GM04504 (cell line): Measurements from ENCODE around the gene CXorf51B.
"Not testable (repeated sequence)": the region's sequence is repeated elsewhere in the genome, so short reads cannot be mapped to it uniquely, and the experiment has no call there.

Source experiments
- DNase-seq: peaks from one replicate; pipeline ENCODE4 v3.0.0-alpha.2; 2012; ENCODE audit warnings: low read depth

The CXorf51B gene

GRCh38 chrX:146809471-146809870, at the start of gene CXorf51B:
Gene CXorf51B, plus strand, starts transcription at chrX:146809771. Its CDS starts 21 bp downstream, at chrX:146809792.
- DNase-seq: not testable (repeated sequence)

- not testable (repeated sequence) for DNase-seq
These were observed 5.1 kb downstream of the CXorf51B start, which contains the start of gene CXorf51A for GRCh38 chrX:146814644-146815043. Gene CXorf51A, minus strand, starts transcription at chrX:146814744. Its CDS starts 21 bp downstream, at chrX:146814723.

- DNase-seq: no peak
These were observed 22.4 kb downstream of the CXorf51B start for GRCh38 chrX:146831994-146832393.

- DNase-seq: no peak
These were observed 44.7 kb downstream of the CXorf51B start for GRCh38 chrX:146854281-146854680.
